GM21515 (cell line): Measurements from ENCODE around the gene KRTAP10-5.
"Not testable (repeated sequence)": the region's sequence is repeated elsewhere in the genome, so short reads cannot be mapped to it uniquely, and the experiment has no call there.

ENCODE experiments used
- ATAC-seq: cut with Tn5 transposase; IDR thresholded peaks from one replicate; pipeline ENCODE4 v1.9.1; 2021; ENCODE audit not compliant: unreplicated experiment

The KRTAP10-5 gene

GRCh38 chr21:44550807-44551206, 29.6 kb downstream of the KRTAP10-5 start:
- ATAC-seq, result no peak

GRCh38 chr21:44550285-44550684, 30.1 kb downstream of the KRTAP10-5 start:
- not testable (repeated sequence) for ATAC-seq

- ATAC-seq, result no peak
These were observed 30.7 kb downstream of the KRTAP10-5 start for GRCh38 chr21:44549525-44550211.

- ATAC-seq, result no peak
These were observed 31.5 kb downstream of the KRTAP10-5 start for GRCh38 chr21:44548922-44549321.

GRCh38 chr21:44548381-44548780, 32.0 kb downstream of the KRTAP10-5 start:
- ATAC-seq, result no peak

- no peak for ATAC-seq
These were observed 32.6 kb downstream of the KRTAP10-5 start for GRCh38 chr21:44547656-44548331.

- ATAC-seq, result no peak
These were observed 35.8 kb downstream of the KRTAP10-5 start for GRCh38 chr21:44544566-44544965.

- no peak for ATAC-seq
These were observed 37.7 kb downstream of the KRTAP10-5 start for GRCh38 chr21:44542716-44543115.

GRCh38 chr21:44540741-44541288, 39.6 kb downstream of the KRTAP10-5 start:
- ATAC-seq, result no peak

GRCh38 chr21:44539991-44540666, 40.3 kb downstream of the KRTAP10-5 start, which contains the start of gene KRTAP10-1:
Gene KRTAP10-1 (minus strand): TSS chr21:44540195. CDS start chr21:44540150, 45 bp downstream.
- ATAC-seq, result no peak

GRCh38 chr21:44539046-44539445, 41.4 kb downstream of the KRTAP10-5 start:
- no peak for ATAC-seq

- ATAC-seq, result no peak
These were observed 42.2 kb downstream of the KRTAP10-5 start for GRCh38 chr21:44537930-44538911.

- no peak for ATAC-seq
These were observed 44.4 kb downstream of the KRTAP10-5 start for GRCh38 chr21:44535963-44536362.

- no peak for ATAC-seq
These were observed 45.7 kb downstream of the KRTAP10-5 start for GRCh38 chr21:44534688-44535087.

- no peak for ATAC-seq
These were observed 46.3 kb downstream of the KRTAP10-5 start for GRCh38 chr21:44533891-44534627.

- no peak for ATAC-seq
These were observed 47.1 kb downstream of the KRTAP10-5 start for GRCh38 chr21:44533121-44533890.

GRCh38 chr21:44532712-44533111, 47.7 kb downstream of the KRTAP10-5 start:
- ATAC-seq, result no peak

GRCh38 chr21:44531606-44532564, 48.5 kb downstream of the KRTAP10-5 start:
- no peak for ATAC-seq
